Daoy (cell line): ENCODE data around the gene CTRB1. TPM values are rescaled to one million over a fixed set of nuclear protein-coding genes. Genes with fewer than 3 reads are reported as not detected.

ENCODE experiments used
- DNase-seq: peaks from one replicate; pipeline ENCODE4 v3.0.0-alpha.2; 2015; ENCODE audit warnings: low read depth
- total RNA-seq: library from RNA; depleted of rRNA; stranded (reverse); fragments of >200 nt; shearing (Covaris generic); gene quantifications from 2 replicates; pipeline ENCODE4 v1.2.3, GENCODE V29; 2014

CTRB1 gene
- total RNA-seq, 1 experiment from 2014 or later: not detected

DNA sequence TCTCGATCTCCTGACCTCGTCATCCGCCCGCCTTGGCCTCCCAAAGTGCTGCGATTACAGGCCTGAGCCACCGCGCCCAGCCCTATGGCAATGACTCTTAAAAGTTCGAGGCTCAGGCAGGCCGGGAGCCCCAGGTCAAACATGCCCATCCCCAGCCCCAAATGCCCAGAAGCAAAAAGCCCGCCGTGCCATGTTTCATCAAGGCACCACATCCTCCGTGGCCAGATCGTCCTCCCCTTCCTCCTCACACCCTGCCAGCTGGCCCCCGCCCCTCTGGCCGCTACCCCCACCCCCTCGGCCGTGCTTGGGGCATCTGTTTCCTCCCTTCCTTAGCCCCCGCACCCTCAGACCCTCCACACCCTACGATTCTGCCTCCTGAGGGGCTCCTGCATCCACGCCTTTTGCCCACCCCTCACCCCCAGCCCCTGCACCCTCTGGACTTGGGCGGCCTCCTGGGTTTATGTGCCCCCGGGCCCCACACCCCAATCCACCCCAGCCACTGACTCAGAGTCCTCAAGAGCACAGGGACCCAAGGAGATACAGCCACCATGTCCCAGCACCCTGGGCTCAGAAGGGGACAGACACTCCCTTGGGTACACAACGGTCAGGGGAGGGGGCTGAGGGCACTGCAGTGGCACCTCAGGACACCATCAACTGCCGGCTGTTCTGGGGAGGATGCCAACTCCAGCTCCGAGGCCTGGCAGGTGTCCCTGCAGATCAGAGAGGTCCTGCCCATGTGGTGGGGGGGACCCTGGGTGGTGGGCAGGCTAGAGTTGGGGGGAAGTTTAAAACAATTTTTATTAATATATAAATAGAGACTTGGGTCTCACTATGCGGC is 7.1 kb downstream of the CTRB1 start:
- no peak for DNase-seq

DNA sequence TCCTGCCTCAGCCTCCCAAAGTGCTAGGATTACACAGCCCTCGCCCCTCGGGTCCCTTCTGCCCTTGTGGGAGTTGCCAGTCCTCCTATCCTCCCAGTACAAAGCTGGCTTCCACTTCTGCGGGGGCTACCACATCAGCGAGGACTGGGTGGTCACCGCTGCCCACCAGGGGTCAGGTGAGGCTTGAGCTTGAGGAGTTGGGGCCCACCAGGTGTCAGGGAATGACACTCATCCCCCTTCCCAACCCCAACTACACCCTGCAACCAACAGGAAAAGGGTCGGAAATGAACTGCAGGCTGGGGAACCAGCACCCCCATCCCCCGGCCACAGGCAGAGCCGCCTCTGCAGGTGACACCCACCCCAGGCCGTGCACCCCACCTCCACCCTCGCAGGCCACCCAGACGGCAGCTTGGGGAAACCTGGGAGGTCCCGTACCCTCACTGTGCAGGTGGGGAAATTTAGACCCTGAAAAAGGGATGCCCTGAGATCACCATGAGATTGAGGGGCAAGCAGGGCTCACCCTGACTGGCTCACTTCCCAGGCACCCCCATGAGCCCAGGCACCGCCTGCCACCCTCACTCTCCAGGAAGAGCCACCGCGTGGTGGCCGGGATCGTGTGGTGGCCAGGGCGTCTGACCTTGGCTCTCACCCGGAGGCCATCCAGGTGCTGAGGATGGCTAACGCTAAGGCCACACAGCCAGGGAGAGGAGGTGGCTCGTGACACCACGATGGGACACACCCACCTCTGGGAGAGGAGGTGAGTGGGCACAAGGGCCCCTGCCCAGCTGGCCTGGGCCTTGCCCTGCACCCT is 8.0 kb downstream of the CTRB1 start:
- DNase-seq: no peak

DNA sequence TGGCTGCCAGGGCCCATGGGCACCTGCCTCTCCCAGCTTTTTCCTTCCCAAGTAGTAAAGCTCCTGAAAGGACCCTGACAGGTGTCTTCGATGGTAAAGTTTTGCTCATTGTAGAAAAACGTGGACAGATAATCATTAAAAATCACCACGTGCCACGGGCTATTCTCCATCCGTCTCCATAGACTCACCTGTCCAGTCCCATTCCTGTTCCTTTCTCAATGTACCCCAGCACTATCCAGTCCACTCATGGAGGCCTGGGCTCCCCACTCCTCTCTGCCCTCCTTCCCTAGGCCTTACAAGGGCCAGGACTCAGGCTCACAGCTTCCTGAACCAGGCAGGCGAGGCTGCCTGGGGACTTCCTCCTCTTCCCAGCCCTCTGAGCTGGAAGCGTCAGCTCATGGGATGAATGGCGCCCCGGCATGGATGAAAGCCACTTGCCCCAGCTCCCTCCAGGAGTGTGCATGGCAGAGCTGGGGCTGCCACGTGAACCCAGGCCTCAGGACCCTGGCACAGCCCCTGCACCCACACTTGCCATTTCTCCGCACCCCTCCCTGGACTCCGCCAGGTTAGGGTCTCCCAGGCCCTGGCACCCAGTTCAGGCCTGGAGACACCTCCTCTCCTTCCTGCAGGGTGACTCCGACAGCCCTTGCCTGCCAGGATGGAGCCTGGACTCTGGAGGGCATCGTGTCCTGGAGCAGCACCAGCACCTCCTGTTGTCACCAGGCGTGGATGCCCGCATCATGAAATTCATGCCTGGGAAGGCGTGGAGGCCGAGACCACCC is 8.8 kb downstream of the CTRB1 start:
- DNase-seq: no peak

DNA sequence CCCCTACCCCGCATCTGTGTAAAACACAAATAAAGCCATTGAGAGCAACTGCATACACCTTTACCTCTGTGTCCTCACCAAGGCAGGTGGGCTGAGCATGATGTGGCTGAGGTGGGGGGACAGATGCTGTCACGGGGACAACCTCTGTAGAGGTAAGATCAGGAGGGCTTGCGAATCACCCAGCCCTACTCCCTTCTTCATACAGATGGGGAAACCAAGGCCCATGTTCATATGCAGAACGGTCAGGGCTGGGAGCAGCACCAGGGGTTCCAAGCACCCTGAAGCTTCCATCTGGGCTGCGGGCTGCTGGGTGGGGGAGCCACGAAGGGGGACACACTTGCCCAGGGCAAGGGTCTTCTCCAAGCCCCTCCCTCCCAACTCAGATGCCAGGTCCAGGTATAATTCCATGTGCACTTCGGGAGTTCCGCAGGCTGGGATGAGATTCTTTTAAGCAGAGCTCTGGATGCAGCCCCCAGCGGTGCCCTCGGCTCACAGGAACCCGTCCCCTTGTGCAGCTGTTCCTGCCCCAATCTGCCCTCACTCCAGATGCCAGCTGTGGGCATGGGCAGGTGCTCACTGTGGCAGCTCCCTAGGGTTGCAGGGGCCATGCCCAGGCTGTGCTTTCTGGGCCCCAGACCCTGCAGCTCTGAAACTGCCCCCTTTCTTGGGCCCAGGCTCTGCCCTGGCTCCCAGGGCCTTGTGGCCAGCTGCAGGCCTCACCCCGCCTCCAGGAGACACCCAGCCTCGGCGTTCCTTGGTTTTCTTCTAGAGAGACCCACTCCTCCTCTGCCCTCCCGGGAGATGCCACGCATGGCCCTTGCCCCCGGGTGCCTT is 9.6 kb downstream of the CTRB1 start:
- DNase-seq: no peak

DNA sequence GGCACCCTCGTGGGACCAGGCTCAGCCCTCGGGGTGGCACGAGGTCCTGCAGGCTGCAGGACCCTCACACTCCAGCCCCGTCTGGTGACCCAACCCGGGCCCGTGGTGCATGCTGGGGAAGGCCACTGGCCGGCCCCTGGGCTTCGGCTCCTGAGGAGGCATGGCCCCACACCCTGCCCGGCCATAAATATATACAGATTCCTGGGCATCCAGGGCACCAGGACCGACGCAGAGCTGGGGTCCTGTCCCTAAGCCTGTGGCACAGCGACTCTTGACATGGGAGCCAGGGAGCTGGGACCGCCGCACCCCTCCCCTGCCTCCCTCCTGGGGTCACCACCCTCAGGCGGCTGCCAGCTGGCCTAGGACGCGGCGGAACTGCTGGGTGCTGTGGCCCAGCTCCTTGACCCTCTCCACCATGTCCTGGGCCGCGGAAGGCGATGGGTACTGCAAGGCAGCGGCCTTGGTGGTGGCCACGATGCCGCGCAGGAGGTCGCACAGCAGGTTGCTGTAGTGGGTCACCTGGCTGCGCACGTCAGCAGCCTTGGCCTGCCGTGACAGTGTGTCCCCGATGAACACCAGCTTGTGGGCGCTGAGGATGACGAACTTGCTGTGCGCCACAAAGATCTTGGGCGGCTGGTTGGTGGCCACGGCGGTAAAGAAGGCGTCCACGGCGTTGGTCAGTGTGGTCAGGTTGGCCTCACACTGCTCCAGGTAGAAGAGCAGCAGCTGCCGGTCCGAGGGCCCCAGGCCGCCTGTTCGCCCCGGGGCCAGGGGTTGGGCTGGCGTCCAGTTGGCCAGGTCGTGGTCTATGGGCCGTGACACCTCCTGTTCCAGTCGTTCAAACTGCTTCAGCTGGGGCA is 10.6 kb downstream of the CTRB1 start:
- no peak for DNase-seq

DNA sequence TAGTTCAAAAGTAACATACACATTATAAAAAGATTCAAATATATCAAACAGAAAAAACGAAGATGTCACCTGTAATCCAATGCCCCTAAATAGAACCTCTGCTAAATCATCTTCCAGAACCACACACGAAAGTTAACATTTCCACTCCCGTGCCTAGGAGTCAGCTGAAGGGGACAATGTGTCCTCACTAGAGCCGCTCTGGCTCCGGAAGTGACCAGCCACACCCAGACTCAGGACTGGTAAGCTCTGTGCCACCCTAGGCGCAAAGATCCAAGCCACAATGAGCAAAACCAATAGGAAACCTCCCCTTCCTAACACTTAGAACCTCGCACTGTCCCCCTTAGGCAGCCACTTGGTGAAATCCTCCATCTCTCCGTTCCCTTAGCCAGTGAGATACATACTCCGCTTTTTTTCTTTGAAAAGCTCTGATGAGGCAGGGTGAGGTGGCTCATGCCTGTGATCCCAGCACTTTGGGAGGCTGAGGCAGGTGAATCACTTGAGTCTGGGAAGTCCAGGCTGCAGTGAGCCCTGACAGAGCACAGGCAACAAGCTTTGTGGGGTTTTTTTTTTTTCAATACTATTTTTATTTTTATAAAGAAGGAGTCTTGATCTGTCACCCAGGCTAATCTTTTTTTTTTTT is 11.8 kb downstream of the CTRB1 start:
- no peak for DNase-seq

DNA sequence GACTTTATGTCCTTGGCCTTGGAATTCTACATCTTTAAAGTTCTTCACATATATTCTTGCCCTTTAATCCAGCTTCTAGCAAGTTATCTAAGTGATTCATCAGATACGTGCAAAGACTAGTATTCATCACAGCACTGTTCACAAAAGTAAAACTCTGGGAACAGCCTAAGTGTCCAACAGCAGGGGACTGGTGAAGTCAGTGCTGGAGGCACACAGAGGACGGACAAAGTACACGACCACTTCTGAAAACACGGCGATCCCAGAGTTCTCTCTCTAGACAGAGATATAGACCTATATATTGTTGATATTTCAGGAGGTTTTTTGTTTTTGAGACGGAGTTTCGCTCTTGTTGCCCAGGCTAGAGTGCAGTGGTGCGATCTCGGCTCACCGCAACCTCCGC is 12.8 kb downstream of the CTRB1 start:
- DNase-seq: no peak

DNA sequence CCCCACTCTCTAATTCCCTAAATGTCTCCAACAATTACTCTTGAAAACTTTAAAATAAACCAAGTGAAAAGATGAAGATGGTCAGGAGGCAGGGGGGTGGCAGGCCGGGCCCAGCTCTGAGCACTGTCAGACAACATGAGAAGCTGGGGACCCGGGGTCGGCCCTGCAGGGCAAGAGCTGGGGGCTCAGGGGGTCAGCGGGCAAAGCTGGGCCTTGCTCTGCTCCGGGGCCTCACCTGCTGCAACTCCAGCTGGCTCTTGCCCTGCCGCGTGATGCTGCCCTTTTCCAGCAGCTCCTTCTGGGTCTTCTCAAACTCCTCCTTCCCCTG is 14.8 kb downstream of the CTRB1 start:
- DNase-seq: no peak

DNA sequence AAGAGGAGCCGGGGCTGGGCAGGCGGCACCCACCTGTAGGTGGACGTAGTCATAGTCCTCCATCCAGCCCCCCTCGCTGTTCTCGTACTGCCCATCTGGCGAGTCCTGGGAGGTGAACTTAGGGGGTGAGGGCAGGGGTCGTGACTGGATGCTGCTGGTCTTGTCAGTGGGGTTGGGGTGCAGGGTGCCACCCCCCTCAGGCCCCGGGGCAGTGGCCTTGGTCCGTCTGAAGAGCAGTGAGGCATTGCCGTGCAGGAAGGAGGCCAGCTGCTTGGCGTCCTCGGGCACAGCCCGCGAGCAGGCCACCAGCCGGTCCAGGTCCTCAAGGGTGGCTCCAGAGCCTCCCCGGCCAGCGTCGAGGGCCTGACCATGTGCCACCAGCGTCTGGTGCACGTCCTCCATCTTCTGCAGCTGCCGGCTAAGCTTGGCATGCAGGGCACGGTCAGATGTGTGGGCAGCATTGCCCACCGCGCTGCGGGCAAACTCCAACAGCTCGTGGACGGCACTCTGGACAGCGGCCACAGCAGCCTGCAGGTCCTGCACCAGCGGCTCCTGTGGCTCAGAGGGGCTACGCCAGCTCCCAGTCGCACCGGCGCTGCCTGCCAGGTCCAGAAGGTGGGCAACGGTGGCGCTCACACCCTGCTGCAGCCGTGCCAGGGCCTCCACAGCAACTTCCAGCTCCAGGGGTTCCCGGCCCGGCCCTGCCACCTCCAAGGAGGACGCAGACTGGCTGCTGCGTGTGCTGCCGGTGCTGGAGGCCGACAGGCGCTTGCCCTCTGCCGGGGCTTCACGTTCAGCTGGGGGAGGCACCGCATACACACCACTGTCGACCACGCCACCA is 16.3 kb downstream of the CTRB1 start:
- DNase-seq: no peak

DNA sequence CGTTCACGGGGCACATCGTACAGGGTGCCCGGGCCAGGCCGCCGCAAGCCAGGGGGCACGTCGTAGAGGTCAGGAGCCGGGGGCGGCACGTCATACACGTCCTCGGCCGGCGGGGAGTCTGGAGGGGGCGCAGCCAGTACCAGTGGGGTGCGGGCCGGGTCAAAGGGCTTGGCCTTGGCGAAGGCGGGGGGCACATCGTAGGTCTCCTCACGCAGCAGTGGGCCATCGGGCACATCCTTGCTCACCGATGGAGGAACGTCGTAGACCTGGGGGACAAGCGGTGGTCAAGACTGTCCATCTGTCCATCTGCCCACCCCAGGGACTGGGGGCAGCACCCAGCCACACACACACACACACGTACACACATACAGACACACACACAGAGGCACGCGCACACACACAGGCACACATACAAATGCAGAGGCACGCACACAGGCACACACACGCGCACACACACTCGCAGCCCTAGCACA is 17.0 kb downstream of the CTRB1 start:
- no peak for DNase-seq

DNA sequence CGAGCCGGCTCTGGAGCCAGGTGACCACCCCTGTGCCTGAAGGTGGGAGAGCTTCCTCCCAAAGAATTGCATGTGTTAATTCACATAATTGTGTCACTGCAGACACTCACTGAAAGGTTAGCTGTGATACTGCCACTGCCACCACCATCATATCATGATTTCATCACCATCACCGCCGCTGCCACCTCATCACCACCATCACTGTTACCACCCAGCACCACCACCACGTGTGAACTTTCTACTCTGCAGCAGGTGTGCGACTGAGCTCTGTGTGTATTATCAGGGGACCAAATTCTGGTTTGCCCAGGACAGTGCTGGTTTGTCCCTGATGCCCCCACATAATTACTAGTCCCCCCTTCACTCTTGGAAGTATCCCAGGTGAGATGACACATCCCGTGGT is 17.4 kb downstream of the CTRB1 start:
- no peak for DNase-seq

DNA sequence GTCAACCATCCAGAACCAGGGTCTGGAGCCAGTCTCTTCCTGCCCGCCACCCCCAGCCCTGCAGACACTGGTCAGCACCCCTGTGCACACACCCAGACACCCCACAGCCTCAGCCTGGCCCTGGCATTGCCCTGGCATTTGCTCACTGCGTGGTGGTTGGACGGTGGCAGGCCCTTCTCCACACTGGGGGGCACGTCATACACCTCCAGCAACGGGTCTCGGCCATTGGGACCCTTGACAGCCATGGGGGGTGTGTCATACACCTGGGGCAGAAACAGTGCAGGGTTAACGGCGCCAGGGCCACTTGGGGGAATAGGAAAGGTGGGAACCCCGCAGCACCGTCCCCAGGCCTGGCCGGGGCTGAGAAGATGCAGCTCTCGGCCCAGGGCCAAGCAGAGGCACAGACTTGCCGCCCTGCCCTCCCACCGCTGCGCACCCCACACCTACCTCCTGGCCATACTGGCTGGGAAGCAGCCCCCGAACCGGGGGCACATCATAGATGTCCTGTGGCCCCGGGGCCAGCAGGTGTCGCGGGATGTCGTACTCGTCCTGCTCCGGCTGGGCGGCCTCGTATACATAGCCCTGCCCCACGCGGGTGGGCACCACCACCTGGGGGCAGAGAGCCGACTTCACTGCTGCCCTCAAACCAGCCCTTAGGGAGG is 18.1 kb downstream of the CTRB1 start:
- DNase-seq: no peak

DNA sequence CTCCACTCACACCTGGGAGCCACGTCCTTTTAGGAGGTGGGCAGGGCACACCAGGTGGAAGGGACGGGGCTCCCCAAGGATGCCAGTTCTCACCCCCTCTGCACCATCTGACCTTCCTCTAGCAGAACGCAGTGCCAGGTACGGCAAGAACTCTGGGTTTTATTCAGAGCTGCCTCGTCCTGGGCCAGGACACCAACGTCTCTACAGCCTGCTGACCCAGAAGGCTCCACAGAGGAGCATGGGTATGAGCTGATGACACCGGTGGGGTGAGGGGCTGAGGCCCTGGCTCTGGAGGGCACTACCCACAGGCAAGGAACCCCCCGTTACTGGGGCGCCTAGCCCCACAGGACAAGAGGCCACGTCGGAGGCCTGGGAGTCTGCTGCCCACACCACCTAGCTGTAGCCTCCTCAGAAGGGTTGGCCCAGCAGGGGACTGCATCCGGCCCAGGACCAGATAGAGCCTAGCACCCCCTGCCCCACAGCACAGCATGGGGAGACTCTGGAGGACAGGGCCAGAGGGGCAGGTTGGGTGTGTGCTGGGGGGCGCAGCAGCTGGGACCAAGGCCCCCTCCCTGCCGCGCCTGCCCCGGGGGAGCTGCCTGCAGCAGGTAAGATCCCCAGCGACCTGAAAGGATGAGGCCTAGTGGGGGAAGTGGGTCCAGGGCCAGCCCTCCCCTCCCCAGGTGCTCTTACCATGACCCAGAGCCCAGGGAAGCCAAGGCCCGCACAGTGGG is 18.8 kb downstream of the CTRB1 start:
- no peak for DNase-seq

DNA sequence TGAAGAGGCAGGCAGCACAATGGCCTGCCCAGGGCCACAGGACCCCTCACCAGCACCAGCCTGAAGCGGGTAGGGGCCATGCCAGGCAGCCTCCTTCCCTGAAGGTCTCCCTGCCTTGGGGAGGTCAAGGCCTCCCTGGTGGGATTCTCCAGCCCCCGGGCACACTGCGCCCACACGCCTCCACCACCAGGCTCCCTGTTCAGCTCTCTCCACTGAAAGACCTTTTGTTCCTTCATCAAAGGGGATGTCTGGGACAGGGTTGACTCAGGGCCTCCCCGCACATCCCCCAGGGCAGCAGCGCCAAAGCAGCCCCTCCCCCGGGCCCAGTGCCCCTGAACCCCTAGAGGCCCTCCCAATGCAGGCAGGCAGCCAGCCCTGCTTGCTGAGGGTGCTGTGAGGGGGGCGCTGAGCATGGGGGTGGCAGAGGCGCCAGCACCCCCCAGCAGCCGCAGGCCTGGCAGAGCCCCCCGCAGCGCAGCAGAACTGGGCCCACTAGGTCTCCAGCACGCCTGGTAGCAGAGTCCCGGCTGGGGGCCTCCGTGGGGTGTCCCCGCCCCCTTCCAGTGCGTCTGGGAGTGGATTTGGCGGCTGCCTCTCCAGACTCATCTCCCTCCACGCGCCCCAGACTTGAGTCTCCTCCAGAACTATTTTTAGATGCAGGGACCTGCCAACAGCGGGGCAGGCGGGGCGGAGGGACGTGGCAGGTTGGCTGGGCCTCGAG is 19.5 kb downstream of the CTRB1 start:
- DNase-seq: peak; percentile 60

DNA sequence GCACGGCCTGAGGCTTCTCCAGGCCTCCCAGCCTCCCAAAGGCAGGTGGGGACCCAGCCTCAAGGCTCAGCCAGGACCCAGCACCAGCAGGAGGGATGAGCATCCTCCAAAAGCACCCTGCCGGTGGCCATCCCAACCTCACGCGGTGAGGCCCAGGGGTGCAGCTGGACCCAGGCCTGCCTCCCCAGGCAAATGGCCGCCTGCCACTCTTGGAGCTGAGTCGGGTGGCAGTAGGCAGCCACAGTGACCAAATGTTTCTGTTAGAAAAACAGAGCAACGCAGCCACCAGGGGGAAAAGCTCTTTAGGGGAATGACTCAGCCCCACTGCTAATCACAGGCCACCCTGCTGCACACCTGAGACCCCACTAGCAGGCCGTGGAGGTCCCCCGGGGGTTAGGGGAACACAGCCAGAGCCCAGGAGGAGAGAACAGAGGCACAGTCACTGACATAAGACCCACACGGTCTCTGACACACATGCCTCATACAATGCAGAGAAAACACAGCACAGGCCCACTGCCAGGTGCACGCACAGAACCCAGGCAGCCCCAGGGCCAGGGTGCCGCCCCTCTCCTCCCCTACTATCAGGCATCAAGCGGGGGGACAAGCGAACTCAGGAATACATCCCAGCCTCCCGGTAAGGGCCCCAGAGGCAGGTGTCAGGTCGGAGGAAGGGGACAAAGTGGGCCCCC is 20.2 kb downstream of the CTRB1 start:
- DNase-seq: peak; percentile 55

DNA sequence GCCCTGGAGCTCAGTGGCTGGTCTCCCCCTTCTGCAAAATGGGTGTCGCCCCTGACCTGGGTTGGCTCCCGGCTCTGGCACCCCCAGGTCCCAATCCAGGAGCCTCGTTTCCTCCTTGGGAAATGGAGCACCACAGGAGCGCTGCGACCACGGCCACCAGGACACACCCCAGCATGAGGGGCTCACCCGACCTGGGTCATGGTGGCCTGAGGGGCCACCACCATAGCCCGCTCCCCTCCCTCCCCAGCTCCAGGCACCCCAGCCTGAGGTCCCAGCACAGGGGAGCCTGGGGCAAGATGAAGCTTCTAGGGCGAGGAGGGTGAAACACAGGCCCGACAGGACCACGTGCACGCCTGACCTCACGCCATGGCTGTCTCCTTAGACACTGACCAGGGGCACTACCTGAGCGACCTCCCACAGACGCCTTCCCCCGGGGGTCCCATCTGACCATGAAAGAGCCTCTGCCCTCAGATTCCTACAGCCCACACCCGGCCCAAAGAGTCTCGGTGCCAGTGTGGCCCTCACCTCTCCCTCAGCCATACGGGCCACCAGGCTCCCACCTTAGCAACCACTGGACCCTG is 20.8 kb downstream of the CTRB1 start:
- no peak for DNase-seq
